ENCODE data around the gene MXRA7. TPM values are rescaled to one million over a fixed set of nuclear protein-coding genes. Genes with fewer than 3 reads are reported as not detected.

MXRA7 gene
- total and polyA plus RNA-seq, 2 donors (not counting 3 experiments of a cell fraction or from before 2014, with no cell fraction given): 49.5 to 95.8 TPM

- ChIA-PET CTCF (interaction anchor here (0.9 to 1.4 kb wide), 2 partner anchors 13 to 26 kb away, joined by 3 read pairs; no protein-coding TSS in a partner anchor), POLR2A (no interaction called here)
- Histone ChIP-seq H2AFZ (ENCODE audit: low read depth, low read length) (no peak overlapping the region), H3K4me1 (ENCODE audit: control insufficient read depth, extremely low read depth, insufficient read depth, low read length) (peaks cover 14% of the 10 kb centered on the region), H3K27ac (ENCODE audit: insufficient read depth, low read depth, low read length) (no peak overlapping the region), H3K79me2 (ENCODE audit: control insufficient read depth, insufficient read depth, low read length) (no peaks in the 10 kb centered on the region), H3K27me3 (ENCODE audit: control insufficient read depth in 2 of 2, insufficient read depth in 2 of 2, low read length in 2 of 2) (no peaks in the 10 kb centered on the region), H3K9ac (replicated peaks; ENCODE audit: extremely low read depth, insufficient read depth, low read length) (no peak overlapping the region), H4K20me1 (replicated peaks; ENCODE audit: control insufficient read depth, extremely low read depth, insufficient read depth, low read length) (no peaks in the 10 kb centered on the region), H3K9me3 (replicated peaks; ENCODE audit: control insufficient read depth, insufficient read depth, low read length) (no peaks in the 10 kb centered on the region), H3K36me3 (ENCODE audit: control insufficient read depth in 2 of 2, extremely low read depth in 1 of 2, insufficient read depth in 2 of 2, low read length in 2 of 2) (peaks cover 0 to 7% of the 10 kb centered on the region in 2 experiments), H3K4me3 (replicated peaks in 1 of 3; ENCODE audit: insufficient read depth in 1 of 3, low read depth in 1 of 3, low read length in 3 of 3) (no peak overlapping the region), H3K9me1 (replicated peaks; ENCODE audit: control insufficient read depth, extremely low read depth, insufficient read depth, low read length) (no peaks in the 10 kb centered on the region), H3K4me2 (ENCODE audit: insufficient read depth, low read length) (no peak overlapping the region)
- dilution Hi-C loops (cut with MboI; ENCODE audit: extremely low pct_ligation_motif_present, low sequenced_read_pairs) (no loop called here), intact Hi-C loops (cut with micrococcal nuclease) (no loop called here)
- BruUV-seq (replicated peaks): no TSS peak
- TF ChIP-seq, protein P1, sequence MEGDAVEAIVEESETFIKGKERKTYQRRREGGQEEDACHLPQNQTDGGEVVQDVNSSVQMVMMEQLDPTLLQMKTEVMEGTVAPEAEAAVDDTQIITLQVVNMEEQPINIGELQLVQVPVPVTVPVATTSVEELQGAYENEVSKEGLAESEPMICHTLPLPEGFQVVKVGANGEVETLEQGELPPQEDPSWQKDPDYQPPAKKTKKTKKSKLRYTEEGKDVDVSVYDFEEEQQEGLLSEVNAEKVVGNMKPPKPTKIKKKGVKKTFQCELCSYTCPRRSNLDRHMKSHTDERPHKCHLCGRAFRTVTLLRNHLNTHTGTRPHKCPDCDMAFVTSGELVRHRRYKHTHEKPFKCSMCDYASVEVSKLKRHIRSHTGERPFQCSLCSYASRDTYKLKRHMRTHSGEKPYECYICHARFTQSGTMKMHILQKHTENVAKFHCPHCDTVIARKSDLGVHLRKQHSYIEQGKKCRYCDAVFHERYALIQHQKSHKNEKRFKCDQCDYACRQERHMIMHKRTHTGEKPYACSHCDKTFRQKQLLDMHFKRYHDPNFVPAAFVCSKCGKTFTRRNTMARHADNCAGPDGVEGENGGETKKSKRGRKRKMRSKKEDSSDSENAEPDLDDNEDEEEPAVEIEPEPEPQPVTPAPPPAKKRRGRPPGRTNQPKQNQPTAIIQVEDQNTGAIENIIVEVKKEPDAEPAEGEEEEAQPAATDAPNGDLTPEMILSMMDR (IDR thresholded peaks at IDR 0.05; ENCODE audit: extremely low read depth in 1 of 2, insufficient read depth in 1 of 2, low read depth in 1 of 2, low read length in 2 of 2): no peak
- no peak for FAIRE-seq
- no peak for DNase-seq (ENCODE audit: low read depth, low spot score)
These were observed 26.0 kb downstream of the MXRA7 start for GRCh38 chr17:76684756-76685155.

GRCh38 chr17:76683921-76684745 is 26.6 kb downstream of the MXRA7 start:
- POLR2A ChIA-PET: no interaction called here
- H3K27ac ChIP-seq (ENCODE audit: insufficient read depth, low read depth, low read length): no peak overlapping the region

More at GRCh38 chr17:76683921-76684745, 26.6 kb downstream of the MXRA7 start:
- Histone ChIP-seq H3K9me1 (replicated peaks; ENCODE audit: control insufficient read depth, extremely low read depth, insufficient read depth, low read length) (no peaks in the 10 kb centered on the region), H3K79me2 (ENCODE audit: control insufficient read depth, insufficient read depth, low read length) (no peaks in the 10 kb centered on the region), H3K9ac (replicated peaks; ENCODE audit: extremely low read depth, insufficient read depth, low read length) (no peak overlapping the region), H3K4me1 (ENCODE audit: control insufficient read depth, extremely low read depth, insufficient read depth, low read length) (peaks cover 10% of the 10 kb centered on the region), H3K27me3 (ENCODE audit: control insufficient read depth in 2 of 2, insufficient read depth in 2 of 2, low read length in 2 of 2) (no peaks in the 10 kb centered on the region), H4K20me1 (replicated peaks; ENCODE audit: control insufficient read depth, extremely low read depth, insufficient read depth, low read length) (no peaks in the 10 kb centered on the region), H2AFZ (ENCODE audit: low read depth, low read length) (no peak overlapping the region), H3K9me3 (replicated peaks; ENCODE audit: control insufficient read depth, insufficient read depth, low read length) (no peaks in the 10 kb centered on the region), H3K36me3 (ENCODE audit: control insufficient read depth in 2 of 2, extremely low read depth in 1 of 2, insufficient read depth in 2 of 2, low read length in 2 of 2) (peaks cover 0 to 7% of the 10 kb centered on the region in 2 experiments), H3K4me2 (ENCODE audit: insufficient read depth, low read length) (no peak overlapping the region), H3K4me3 (replicated peaks in 1 of 3; ENCODE audit: insufficient read depth in 1 of 3, low read depth in 1 of 3, low read length in 3 of 3) (no peak overlapping the region)
- no peak for TF ChIP-seq EZH2 (IDR thresholded peaks at IDR 0.05; ENCODE audit: borderline replicate concordance, low read depth, low read length, severe bottlenecking)
- no peak for TF ChIP-seq GATA2 (IDR thresholded peaks at IDR 0.05; ENCODE audit: insufficient read depth, insufficient read length, low read depth, low read length)
- TF ChIP-seq MYC (IDR thresholded peaks at IDR 0.05; ENCODE audit: low read depth, low read length): no peak
- TF ChIP-seq JUN (IDR thresholded peaks at IDR 0.05; ENCODE audit: borderline replicate concordance, insufficient read depth, insufficient read length, low read depth): no peak
- no peak for TF ChIP-seq POLR2AphosphoS5 (IDR thresholded peaks at IDR 0.05; ENCODE audit: insufficient read depth, low read depth, low read length)
- TF ChIP-seq, protein P1 (IDR thresholded peaks at IDR 0.05; ENCODE audit: extremely low read depth in 1 of 2, insufficient read depth in 1 of 2, low read depth in 1 of 2, low read length in 2 of 2): no peak
- TF ChIP-seq, protein P2, sequence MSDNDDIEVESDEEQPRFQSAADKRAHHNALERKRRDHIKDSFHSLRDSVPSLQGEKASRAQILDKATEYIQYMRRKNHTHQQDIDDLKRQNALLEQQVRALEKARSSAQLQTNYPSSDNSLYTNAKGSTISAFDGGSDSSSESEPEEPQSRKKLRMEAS (IDR thresholded peaks at IDR 0.05; ENCODE audit: insufficient read depth, insufficient read length): no peak
- no peak for TF ChIP-seq FOS (IDR thresholded peaks at IDR 0.05; ENCODE audit: borderline replicate concordance, insufficient read depth, low read length)
- no peak for TF ChIP-seq POLR2A (IDR thresholded peaks at IDR 0.05; ENCODE audit: low read depth, low read length)
- CTCF ChIA-PET: interaction anchor here (0.9 kb wide), 2 partner anchors 27 kb away, joined by 3 to 4 read pairs; no protein-coding TSS in a partner anchor
- FAIRE-seq (no peak), DNase-seq (ENCODE audit: low read depth, low spot score) (no peak)
- intact Hi-C loops (cut with micrococcal nuclease) (no loop called here), dilution Hi-C loops (cut with MboI; ENCODE audit: extremely low pct_ligation_motif_present, low sequenced_read_pairs) (no loop called here)
- no TSS peak for BruUV-seq (replicated peaks)
